TTC549 (cell line): Measurements from ENCODE around the gene MPHOSPH10.
"Not testable (repeated sequence)": the region's sequence is repeated elsewhere in the genome, so short reads cannot be mapped to it uniquely, and the experiment has no call there.

ENCODE experiments used
- FAIRE-seq: peaks from 2 replicates; lab custom pipeline; 2012; peaks lifted over from hg19 to GRCh38; lab: Jason Lieb, UNC

Gene MPHOSPH10

GRCh38 chr2:71125506-71126294, 4.7 kb upstream of the MPHOSPH10 start:
- FAIRE-seq: no peak

- FAIRE-seq: no peak
Observed at GRCh38 chr2:71126957-71127356, 3.5 kb upstream of the MPHOSPH10 start.

GRCh38 chr2:71129114-71129901, 1.1 kb upstream of the MPHOSPH10 start:
- FAIRE-seq: no peak

- no peak for FAIRE-seq
Observed at GRCh38 chr2:71129902-71130151, 607 bp upstream of the MPHOSPH10 start.

- FAIRE-seq: no peak
Observed at GRCh38 chr2:71130905-71131244, 441 bp downstream of the MPHOSPH10 start.

GRCh38 chr2:71131387-71132166, 1.1 kb downstream of the MPHOSPH10 start:
- not testable (repeated sequence) for FAIRE-seq

- FAIRE-seq: no peak
Observed at GRCh38 chr2:71133603-71134002, 3.2 kb downstream of the MPHOSPH10 start.

- FAIRE-seq: no peak
Observed at GRCh38 chr2:71136174-71136573, 5.7 kb downstream of the MPHOSPH10 start.

- FAIRE-seq: no peak
Observed at GRCh38 chr2:71143782-71144181, 13.3 kb downstream of the MPHOSPH10 start.

GRCh38 chr2:71148506-71149063, 18.2 kb downstream of the MPHOSPH10 start:
- FAIRE-seq: no peak

GRCh38 chr2:71150082-71150816, 19.8 kb downstream of the MPHOSPH10 start:
- FAIRE-seq: no peak

- FAIRE-seq: no peak
Observed at GRCh38 chr2:71151620-71152019, 21.2 kb downstream of the MPHOSPH10 start.

- FAIRE-seq: no peak
Observed at GRCh38 chr2:71153585-71154224, 23.3 kb downstream of the MPHOSPH10 start.

GRCh38 chr2:71154279-71154678, 23.8 kb downstream of the MPHOSPH10 start:
- FAIRE-seq: no peak

GRCh38 chr2:71154798-71155197, 24.4 kb downstream of the MPHOSPH10 start:
- no peak for FAIRE-seq

- no peak for FAIRE-seq
Observed at GRCh38 chr2:71155846-71156245, 25.4 kb downstream of the MPHOSPH10 start.

- no peak for FAIRE-seq
Observed at GRCh38 chr2:71156573-71156972, 26.1 kb downstream of the MPHOSPH10 start.

GRCh38 chr2:71157124-71157793, 26.8 kb downstream of the MPHOSPH10 start:
- FAIRE-seq: no peak

GRCh38 chr2:71166812-71167211, 36.4 kb downstream of the MPHOSPH10 start:
- FAIRE-seq: no peak

GRCh38 chr2:71173096-71173495, 42.7 kb downstream of the MPHOSPH10 start:
- no peak for FAIRE-seq

- FAIRE-seq: no peak
Observed at GRCh38 chr2:71174207-71174606, 43.8 kb downstream of the MPHOSPH10 start.
